Peyer's patch (tissue), 4 donors: Measurements from ENCODE around the gene CEBPZOS.

ENCODE experiments used
- POLR2A ChIP-seq, 2 donors: fragments of 450-650 bp; IDR thresholded peaks; one replicate each; pipeline ENCODE4 v1.5.1; 2017; ENCODE audit warnings: antibody characterized with exemption in 2 of 2, mild to moderate bottlenecking in 2 of 2, moderate library complexity in 2 of 2
- TF ChIP-seq, protein P1 (sequence below), 6 experiments: fragments of 450-650 bp in 4 of 6; fragments of 200-600 bp in 2 of 6; sonication (generic) in 1 of 6; IDR thresholded peaks; one replicate each; pipeline ENCODE4 v1.5.1; 2017 to 2019; ENCODE audit warnings: antibody characterized with exemption in 6 of 6, mild to moderate bottlenecking in 3 of 6, moderate library complexity in 1 of 6

DNA sequence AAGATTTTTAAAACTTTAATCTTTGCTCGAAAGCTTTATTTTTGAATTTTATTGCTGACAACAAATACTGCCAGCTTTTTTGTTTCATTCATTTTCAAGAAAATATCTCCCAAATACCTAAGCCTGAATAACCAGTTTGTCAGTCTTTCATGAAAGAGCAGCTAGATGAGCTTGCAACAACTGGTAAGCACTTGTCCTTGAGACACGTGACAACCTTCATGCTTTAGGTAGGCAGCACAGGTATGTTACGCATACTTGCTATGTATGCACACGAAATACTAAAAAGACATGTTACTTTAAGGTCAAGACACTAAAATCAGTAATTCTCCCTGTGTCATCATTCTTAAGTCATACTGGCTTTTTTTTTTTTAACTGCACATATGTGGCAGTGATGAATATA lies 22.8 kb downstream of the CEBPZOS start:
- TF ChIP-seq, protein P1, sequence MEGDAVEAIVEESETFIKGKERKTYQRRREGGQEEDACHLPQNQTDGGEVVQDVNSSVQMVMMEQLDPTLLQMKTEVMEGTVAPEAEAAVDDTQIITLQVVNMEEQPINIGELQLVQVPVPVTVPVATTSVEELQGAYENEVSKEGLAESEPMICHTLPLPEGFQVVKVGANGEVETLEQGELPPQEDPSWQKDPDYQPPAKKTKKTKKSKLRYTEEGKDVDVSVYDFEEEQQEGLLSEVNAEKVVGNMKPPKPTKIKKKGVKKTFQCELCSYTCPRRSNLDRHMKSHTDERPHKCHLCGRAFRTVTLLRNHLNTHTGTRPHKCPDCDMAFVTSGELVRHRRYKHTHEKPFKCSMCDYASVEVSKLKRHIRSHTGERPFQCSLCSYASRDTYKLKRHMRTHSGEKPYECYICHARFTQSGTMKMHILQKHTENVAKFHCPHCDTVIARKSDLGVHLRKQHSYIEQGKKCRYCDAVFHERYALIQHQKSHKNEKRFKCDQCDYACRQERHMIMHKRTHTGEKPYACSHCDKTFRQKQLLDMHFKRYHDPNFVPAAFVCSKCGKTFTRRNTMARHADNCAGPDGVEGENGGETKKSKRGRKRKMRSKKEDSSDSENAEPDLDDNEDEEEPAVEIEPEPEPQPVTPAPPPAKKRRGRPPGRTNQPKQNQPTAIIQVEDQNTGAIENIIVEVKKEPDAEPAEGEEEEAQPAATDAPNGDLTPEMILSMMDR (IDR thresholded peaks at IDR 0.05): no peak
- no peak for TF ChIP-seq POLR2A (IDR thresholded peaks at IDR 0.05)
